Endothelial cell of umbilical vein (primary cell): ENCODE measurements around the gene JARID2. TPM values are rescaled to one million over a fixed set of nuclear protein-coding genes. Genes with fewer than 3 reads are reported as not detected.

Source experiments
- BruUV-seq: library from RNA; stranded (reverse); fragments of 400-500 nt; replicated peaks from 2 replicates; lab custom pipeline; 2021; lab: Mats Ljungman, UMichigan
- CTCF ChIA-PET: fragments of 300-600, 350-600 bp; sonication (Branson Sonifier 250); formaldehyde crosslinking; loops from one replicate; lab custom pipeline; 2021; ENCODE audit warnings: antibody characterized with exemption, inconsistent platforms; lab: Charles Lee
- POLR2A ChIA-PET: fragments of 300-600, 350-600 bp; sonication (Branson Sonifier 250); formaldehyde crosslinking; loops from one replicate; lab custom pipeline; 2021; ENCODE audit warnings: antibody characterized with exemption, inconsistent platforms; lab: Charles Lee
- DNase-seq: peaks from one replicate; pipeline ENCODE4 v3.0.0-alpha.2; 2011; ENCODE audit warnings: low read depth, low spot score
- FAIRE-seq: peaks from 2 replicates; lab custom pipeline; 2011; peaks lifted over from hg19 to GRCh38; lab: Jason Lieb, UNC
- H2AFZ ChIP-seq: 2 replicates; pipeline ENCODE4 v1.6.0; 2012; ENCODE audit warnings: low read depth, low read length, control low read depth, inconsistent platforms
- H3K27ac ChIP-seq: 2 replicates; pipeline ENCODE4 v1.5.1; 2011; ENCODE audit warnings: low read depth, mild to moderate bottlenecking, control low read depth, low read length, moderate library complexity; ENCODE audit not compliant: insufficient read depth
- H3K27me3 ChIP-seq, 2 experiments: 2 replicates each; pipeline versions ENCODE4 v1.6.0 to v1.6.1; 2011; ENCODE audit warnings: low read length in 2 of 2, mixed read lengths in 1 of 2; ENCODE audit not compliant: control insufficient read depth in 2 of 2, insufficient read depth in 2 of 2
- H3K36me3 ChIP-seq, 2 experiments: 2 replicates in 1 of 2; 3 replicates in 1 of 2; pipeline ENCODE4 v1.5.1; 2011; ENCODE audit warnings: low read length in 2 of 2, mild to moderate bottlenecking in 1 of 2, moderate library complexity in 1 of 2; ENCODE audit not compliant: control insufficient read depth in 2 of 2, insufficient read depth in 2 of 2; ENCODE audit errors: extremely low read depth in 1 of 2
- H3K4me1 ChIP-seq: 3 replicates; pipeline ENCODE4 v1.5.1; 2011; ENCODE audit warnings: mild to moderate bottlenecking, low read length; ENCODE audit not compliant: control insufficient read depth, insufficient read depth; ENCODE audit errors: extremely low read depth
- H3K4me2 ChIP-seq: 2 replicates; pipeline ENCODE4 v1.6.1; 2011; ENCODE audit warnings: low read length, control low read depth, mixed read lengths; ENCODE audit not compliant: insufficient read depth
- H3K4me3 ChIP-seq, 3 experiments: fragments of 200-600 bp in 1 of 3; sonication (generic), shearing (Covaris generic) in 1 of 3; replicated peaks in 1 of 3; 2 replicates each; pipeline ENCODE4 v1.5.1; 2011 to 2016; ENCODE audit warnings: control low read depth in 3 of 3, low read length in 3 of 3, mild to moderate bottlenecking in 2 of 3, inconsistent platforms in 1 of 3, low read depth in 1 of 3, moderate library complexity in 1 of 3; ENCODE audit not compliant: insufficient read depth in 1 of 3
- H3K79me2 ChIP-seq: 2 replicates; pipeline ENCODE4 v1.6.0; 2012; ENCODE audit warnings: low read length, inconsistent platforms; ENCODE audit not compliant: control insufficient read depth, insufficient read depth
- H3K9ac ChIP-seq: replicated peaks from 2 replicates; pipeline ENCODE3; 2011; ENCODE audit warnings: low read length, control low read depth; ENCODE audit not compliant: insufficient read depth; ENCODE audit errors: extremely low read depth
- H3K9me1 ChIP-seq: replicated peaks from 3 replicates; pipeline ENCODE4 v1.6.0; 2011; ENCODE audit warnings: mild to moderate bottlenecking, low read length; ENCODE audit not compliant: control insufficient read depth, insufficient read depth; ENCODE audit errors: extremely low read depth
- H3K9me3 ChIP-seq: replicated peaks from 2 replicates; pipeline ENCODE4 v1.5.1; 2012; ENCODE audit warnings: low read length, inconsistent platforms; ENCODE audit not compliant: control insufficient read depth, insufficient read depth
- H4K20me1 ChIP-seq: replicated peaks from 2 replicates; pipeline ENCODE3; 2011; ENCODE audit warnings: mild to moderate bottlenecking, low read length; ENCODE audit not compliant: control insufficient read depth, insufficient read depth; ENCODE audit errors: extremely low read depth
- CTCF ChIP-seq, 2 donors: IDR thresholded peaks; 1 replicate in 1 of 2; 2 replicates in 1 of 2; pipeline ENCODE4 v1.5.1; 2011; ENCODE audit warnings: low read length in 2 of 2, mild to moderate bottlenecking in 2 of 2, moderate library complexity in 2 of 2, control low read depth in 1 of 2, inconsistent platforms in 1 of 2, low read depth in 1 of 2; ENCODE audit not compliant: insufficient read depth in 1 of 2; ENCODE audit errors: extremely low read depth in 1 of 2
- EZH2 ChIP-seq: IDR thresholded peaks from 2 replicates; pipeline ENCODE4 v1.6.1; 2012; ENCODE audit warnings: borderline replicate concordance, low read depth, mild to moderate bottlenecking, moderate library complexity, low read length, inconsistent platforms; ENCODE audit not compliant: severe bottlenecking
- FOS ChIP-seq: IDR thresholded peaks from 2 replicates; pipeline ENCODE4 v1.6.1; 2011; ENCODE audit warnings: mild to moderate bottlenecking, low read length, moderate library complexity, borderline replicate concordance; ENCODE audit not compliant: insufficient read depth
- GATA2 ChIP-seq: IDR thresholded peaks from 2 replicates; pipeline ENCODE4 v1.7.0; 2011; ENCODE audit warnings: low read depth, mild to moderate bottlenecking, moderate library complexity, mixed read lengths, low read length; ENCODE audit not compliant: insufficient read length, insufficient read depth
- MYC ChIP-seq: IDR thresholded peaks from one replicate; pipeline ENCODE4 v1.6.1; 2011; ENCODE audit warnings: mild to moderate bottlenecking, low read depth, low read length
- POLR2A ChIP-seq: IDR thresholded peaks from 2 replicates; pipeline ENCODE4 v1.6.1; 2012; ENCODE audit warnings: low read depth, mild to moderate bottlenecking, control low read depth, low read length
- POLR2AphosphoS5 ChIP-seq: IDR thresholded peaks from 2 replicates; pipeline ENCODE4 v1.6.1; 2012; ENCODE audit warnings: low read depth, mild to moderate bottlenecking, control low read depth, low read length, moderate library complexity; ENCODE audit not compliant: insufficient read depth
- dilution Hi-C: fragments of 300-500 bp; cut with MboI; formaldehyde crosslinking; loops from one replicate; pipeline ENCODE4 v1.15.0; 2019; ENCODE audit warnings: low sequenced_read_pairs; ENCODE audit not compliant: extremely low pct_ligation_motif_present
- intact Hi-C: fragments of 100-400 bp; cut with micrococcal nuclease; formaldehyde crosslinking; loops from one replicate; pipeline ENCODE4 v1.10.0; 2022
- polyA plus RNA-seq, 4 experiments: library from polyadenylated mRNA; depleted of rRNA in 3 of 4; stranded (reverse) in 3 of 4; unstranded in 1 of 4; fragments of >200 nt; gene quantifications; 2 replicates each; pipeline versions ENCODE4 v1.2.1 to v1.2.3, GENCODE V29; 2011 to 2012; ENCODE audit warnings: missing spikeins in 1 of 4
- total RNA-seq: library from RNA; stranded (reverse); gene quantifications from 2 replicates; pipeline ENCODE4 v1.2.3, GENCODE V29; 2021

JARID2 gene
- total and polyA plus RNA-seq, 2 donors (not counting 3 experiments of a cell fraction or from before 2014, with no cell fraction given), result 2.9 to 10.6 TPM

GRCh38 chr6:15368873-15369272 is 123.0 kb downstream of the JARID2 start:
- intact Hi-C loops (no loop called here), dilution Hi-C loops (no loop called here)
- H3K4me2 ChIP-seq, result no peak overlapping the region
- no peaks in the 10 kb centered on the region for H3K79me2 ChIP-seq
- no peaks in the 10 kb centered on the region for H3K27me3 ChIP-seq
- no peak overlapping the region for H2AFZ ChIP-seq
- H3K36me3 ChIP-seq, result no peaks in the 10 kb centered on the region
- H4K20me1 ChIP-seq, result no peaks in the 10 kb centered on the region
- H3K4me3 ChIP-seq, result no peak overlapping the region
- no peak for TF ChIP-seq POLR2A
- TF ChIP-seq FOS, result no peak
- no peak for TF ChIP-seq EZH2
- no peak for TF ChIP-seq CTCF (IDR thresholded peaks at IDR 0.05; ENCODE audit: extremely low read depth in 1 of 2, insufficient read depth in 1 of 2, low read depth in 1 of 2, low read length in 2 of 2)
- no peak for TF ChIP-seq POLR2AphosphoS5
- no peak for TF ChIP-seq GATA2
- BruUV-seq, result no TSS peak
- no peaks in the 10 kb centered on the region for H3K4me1 ChIP-seq
- CTCF ChIA-PET, result no interaction called here
- no peaks in the 10 kb centered on the region for H3K9me1 ChIP-seq
- no peak overlapping the region for H3K9ac ChIP-seq
- no peaks in the 10 kb centered on the region for H3K9me3 ChIP-seq
- H3K27ac ChIP-seq, result no peak overlapping the region
- DNase-seq, result no peak
- POLR2A ChIA-PET, result no interaction called here
- no peak for FAIRE-seq

GRCh38 chr6:15369838-15370237 is 124.0 kb downstream of the JARID2 start:
- no peaks in the 10 kb centered on the region for H3K4me1 ChIP-seq
- H4K20me1 ChIP-seq, result no peaks in the 10 kb centered on the region
- no peak for DNase-seq
- no peak overlapping the region for H3K4me3 ChIP-seq
- BruUV-seq, result no TSS peak
- H3K4me2 ChIP-seq, result no peak overlapping the region
- CTCF ChIA-PET, result no interaction called here
- no peaks in the 10 kb centered on the region for H3K27me3 ChIP-seq
- FAIRE-seq, result no peak
- no peaks in the 10 kb centered on the region for H3K9me3 ChIP-seq
- no peak overlapping the region for H3K9ac ChIP-seq
- H3K36me3 ChIP-seq, result no peaks in the 10 kb centered on the region
- intact Hi-C loops, result no loop called here
- no peaks in the 10 kb centered on the region for H3K9me1 ChIP-seq
- H3K27ac ChIP-seq, result no peak overlapping the region
- POLR2A ChIA-PET, result no interaction called here
- TF ChIP-seq POLR2A (no peak), MYC (no peak)
- H2AFZ ChIP-seq, result no peak overlapping the region
- no peaks in the 10 kb centered on the region for H3K79me2 ChIP-seq
- dilution Hi-C loops, result no loop called here
